H1 (cell line): Measurements from ENCODE around the gene GJD3. TPM values are rescaled to one million over a fixed set of nuclear protein-coding genes. Genes with fewer than 3 reads are reported as not detected.
A peak's percentile ranks its signal among the peaks of the same experiment; 100 is the strongest.

Experiments used
- CTCF ChIA-PET: fragments of 300-600 bp; sonication (Branson Sonifier 250); formaldehyde crosslinking; loops from one replicate; lab custom pipeline; 2021; ENCODE audit not compliant: partially characterized antibody; lab: Charles Lee
- POLR2A ChIA-PET: fragments of 300-600 bp; sonication (Branson Sonifier 250); formaldehyde crosslinking; loops from one replicate; lab custom pipeline; 2021; ENCODE audit warnings: inconsistent platforms; ENCODE audit not compliant: partially characterized antibody; lab: Charles Lee
- DNase-seq, 2 experiments: peaks; one replicate each; pipeline versions ENCODE4 v3.0.0 to v3.0.0-alpha.2; 2010 to 2022; ENCODE audit warnings: low spot score in 2 of 2, low read depth in 1 of 2, mixed read lengths in 1 of 2
- FAIRE-seq: peaks from 2 replicates; lab custom pipeline; 2011; peaks lifted over from hg19 to GRCh38; lab: Jason Lieb, UNC
- H2AFZ ChIP-seq: 2 replicates; pipeline ENCODE4 v1.8.1; 2012; ENCODE audit warnings: low read length, inconsistent platforms
- H2AK5ac ChIP-seq: 2 replicates; pipeline ENCODE4 v1.6.1; 2013; ENCODE audit warnings: low read depth, low read length
- H2BK120ac ChIP-seq: replicated peaks from 2 replicates; pipeline ENCODE3; 2013; ENCODE audit warnings: low read depth, low read length, inconsistent platforms
- H2BK12ac ChIP-seq: 2 replicates; pipeline ENCODE4 v1.6.1; 2013; ENCODE audit warnings: low read depth, low read length
- H2BK15ac ChIP-seq: 2 replicates; pipeline ENCODE4 v1.6.1; 2013; ENCODE audit warnings: low read length
- H2BK20ac ChIP-seq: 2 replicates; pipeline ENCODE4 v1.6.1; 2013; ENCODE audit warnings: low read length
- H2BK5ac ChIP-seq: 2 replicates; pipeline ENCODE4 v1.6.1; 2013; ENCODE audit warnings: low read depth, low read length
- H3K14ac ChIP-seq: 2 replicates; pipeline ENCODE4 v1.6.1; 2013; ENCODE audit warnings: inconsistent platforms; ENCODE audit not compliant: insufficient read length
- H3K18ac ChIP-seq: 2 replicates; pipeline ENCODE4 v1.6.1; 2013; ENCODE audit warnings: low read length; ENCODE audit errors: extremely low read depth
- H3K23ac ChIP-seq: 2 replicates; pipeline ENCODE4 v1.6.1; 2013; ENCODE audit warnings: inconsistent platforms; ENCODE audit not compliant: insufficient read length
- H3K23me2 ChIP-seq: 2 replicates; pipeline ENCODE4 v1.6.1; 2013; ENCODE audit warnings: low read depth, low read length
- H3K27ac ChIP-seq: 2 replicates; pipeline ENCODE4 v1.6.1; 2011; ENCODE audit warnings: low read depth, low read length, inconsistent platforms
- H3K27me3 ChIP-seq, 4 experiments: replicated peaks in 1 of 4; 1 replicate in 1 of 4; 2 replicates in 3 of 4; pipeline versions ENCODE4 v1.6.1 to v1.8.1; 2011 to 2013; ENCODE audit warnings: low read length in 3 of 4, mild to moderate bottlenecking in 3 of 4, inconsistent platforms in 2 of 4, mixed read lengths in 2 of 4, moderate library complexity in 1 of 4; ENCODE audit not compliant: control insufficient read depth in 3 of 4, insufficient read depth in 3 of 4; ENCODE audit errors: extremely low read depth in 1 of 4
- H3K36me3 ChIP-seq, 4 experiments: 2 replicates each; pipeline versions ENCODE4 v1.6.1 to v1.8.1; 2011 to 2013; ENCODE audit warnings: mild to moderate bottlenecking in 4 of 4, low read length in 3 of 4, moderate library complexity in 2 of 4, control low read depth in 1 of 4, inconsistent platforms in 1 of 4; ENCODE audit not compliant: insufficient read depth in 4 of 4, control insufficient read depth in 2 of 4
- H3K4ac ChIP-seq: replicated peaks from 2 replicates; pipeline ENCODE3; 2013; ENCODE audit warnings: low read length, low read depth, mixed read lengths, inconsistent platforms; ENCODE audit not compliant: insufficient read length
- H3K4me1 ChIP-seq, 4 experiments: replicated peaks in 1 of 4; 1 replicate in 1 of 4; 2 replicates in 3 of 4; pipeline versions ENCODE4 v1.6.1 to v1.8.1; 2011 to 2013; ENCODE audit warnings: low read length in 3 of 4, inconsistent platforms in 2 of 4, mixed read lengths in 1 of 4; ENCODE audit not compliant: insufficient read depth in 4 of 4, control insufficient read depth in 3 of 4
- H3K4me2 ChIP-seq, 2 experiments: 2 replicates each; pipeline versions ENCODE4 v1.6.1 to v1.8.1; 2011 to 2013; ENCODE audit warnings: low read depth in 2 of 2, low read length in 2 of 2, control low read depth in 1 of 2, inconsistent platforms in 1 of 2, mild to moderate bottlenecking in 1 of 2; ENCODE audit not compliant: insufficient read depth in 1 of 2
- H3K4me3 ChIP-seq, 4 experiments: fragments of 200-600, 300-600 bp in 1 of 4; sonication (generic), shearing (Covaris generic), sonication (Bioruptor Twin) in 1 of 4; 2 replicates each; pipeline versions ENCODE4 v1.5.1 to v1.8.1; 2011 to 2016; ENCODE audit warnings: low read length in 4 of 4, low read depth in 3 of 4, control low read depth in 2 of 4, inconsistent platforms in 2 of 4, mild to moderate bottlenecking in 2 of 4, mixed read lengths in 1 of 4, moderate library complexity in 1 of 4; ENCODE audit not compliant: insufficient read depth in 2 of 4; ENCODE audit errors: extremely low read depth in 1 of 4
- H3K56ac ChIP-seq: replicated peaks from 2 replicates; pipeline ENCODE3; 2013; ENCODE audit warnings: low read depth, mild to moderate bottlenecking, mixed read lengths, low read length, inconsistent platforms; ENCODE audit not compliant: insufficient read length
- H3K79me1 ChIP-seq: 2 replicates; pipeline ENCODE4 v1.6.1; 2013; ENCODE audit warnings: low read depth, low read length, control low read depth
- H3K79me2 ChIP-seq, 2 experiments: 2 replicates each; pipeline versions ENCODE4 v1.6.1 to v1.8.1; 2012 to 2013; ENCODE audit warnings: low read length in 2 of 2, mild to moderate bottlenecking in 2 of 2, inconsistent platforms in 1 of 2; ENCODE audit not compliant: insufficient read depth in 2 of 2, control insufficient read depth in 1 of 2
- H3K9ac ChIP-seq, 4 experiments: replicated peaks in 1 of 4; 1 replicate in 1 of 4; 2 replicates in 3 of 4; pipeline versions ENCODE4 v1.6.1 to v1.8.1; 2011 to 2013; ENCODE audit warnings: low read depth in 3 of 4, low read length in 3 of 4, control low read depth in 2 of 4, mild to moderate bottlenecking in 2 of 4, moderate library complexity in 2 of 4, inconsistent platforms in 1 of 4; ENCODE audit errors: extremely low read depth in 1 of 4
- H3K9me3 ChIP-seq, 2 experiments: 2 replicates each; pipeline versions ENCODE4 v1.6.1 to v1.8.1; 2012 to 2013; ENCODE audit warnings: mild to moderate bottlenecking in 2 of 2, moderate library complexity in 2 of 2, control low read depth in 1 of 2, inconsistent platforms in 1 of 2, low read depth in 1 of 2, low read length in 1 of 2, mixed read lengths in 1 of 2; ENCODE audit not compliant: insufficient read depth in 2 of 2
- H4K20me1 ChIP-seq, 2 experiments: replicated peaks in 1 of 2; 2 replicates each; pipeline versions ENCODE3 to v1.8.1; 2011 to 2013; ENCODE audit warnings: inconsistent platforms in 2 of 2, low read length in 2 of 2, mild to moderate bottlenecking in 1 of 2; ENCODE audit not compliant: insufficient read depth in 2 of 2, control insufficient read depth in 1 of 2
- H4K5ac ChIP-seq: 2 replicates; pipeline ENCODE4 v1.6.1; 2013; ENCODE audit warnings: low read length, low read depth, mixed read lengths, inconsistent platforms; ENCODE audit not compliant: insufficient read length
- H4K8ac ChIP-seq: 2 replicates; pipeline ENCODE4 v1.8.0; 2013; ENCODE audit warnings: mild to moderate bottlenecking, moderate library complexity, low read length, inconsistent platforms; ENCODE audit not compliant: insufficient read depth; ENCODE audit errors: extremely low read depth
- H4K91ac ChIP-seq: replicated peaks from 2 replicates; pipeline ENCODE3; 2013; ENCODE audit warnings: low read length, mixed read lengths, inconsistent platforms; ENCODE audit not compliant: insufficient read length
- BCL11A ChIP-seq, 2 experiments: IDR thresholded peaks; one replicate each; pipeline ENCODE4 v1.6.1; 2011; ENCODE audit warnings: low read depth in 2 of 2, low read length in 2 of 2, mild to moderate bottlenecking in 2 of 2
- KDM1A ChIP-seq: fragments of 200-600, 300-600 bp; sonication (generic); IDR thresholded peaks from 2 replicates; pipeline ENCODE4 v1.7.1; 2016; ENCODE audit warnings: mild to moderate bottlenecking, low read length, borderline replicate concordance
- KDM5A ChIP-seq: fragments of 200-600 bp; IDR thresholded peaks from 2 replicates; pipeline ENCODE4 v1.7.1; 2012; ENCODE audit warnings: mild to moderate bottlenecking, low read length, inconsistent platforms, mixed read lengths
- RXRA ChIP-seq: IDR thresholded peaks from 2 replicates; pipeline ENCODE4 v1.6.1; 2011; ENCODE audit warnings: low read depth, mild to moderate bottlenecking, low read length, moderate library complexity; ENCODE audit not compliant: insufficient read depth
- TCF12 ChIP-seq: IDR thresholded peaks from 2 replicates; pipeline ENCODE4 v1.6.1; 2011; ENCODE audit warnings: low read depth, mild to moderate bottlenecking, low read length
- TEAD4 ChIP-seq: IDR thresholded peaks from 2 replicates; pipeline ENCODE4 v1.6.1; 2012; ENCODE audit warnings: low read depth, low read length, inconsistent platforms, mixed read lengths
- WGBS, 2 experiments: shearing (Covaris generic) in 1 of 2; methylation state at CpG; one replicate each; pipeline versions ENCODE4 v1.1.6 to v1.1.7; 2013 to 2015; ENCODE audit warnings: low lambda C conversion rate in 2 of 2, mixed read lengths in 2 of 2, inconsistent platforms in 1 of 2, low coverage in 1 of 2, missing lambda C conversion rate in 1 of 2; ENCODE audit not compliant: insufficient replicate concordance in 2 of 2, insufficient coverage in 1 of 2, insufficient read length in 1 of 2; ENCODE audit errors: extremely low coverage in 1 of 2, missing lambda C conversion rate in 1 of 2; 5-methylcytosine and 5-hydroxymethylcytosine counted together
- polyA plus RNA-seq, 7 experiments: library from polyadenylated mRNA; depleted of rRNA in 3 of 7; stranded (reverse) in 5 of 7; unstranded in 2 of 7; fragments of >200 nt in 5 of 7; fragments of 200-250 nt in 2 of 7; gene quantifications; 1 replicate in 5 of 7; 2 replicates in 1 of 7; 4 replicates in 1 of 7; pipeline versions ENCODE4 v1.2.1 to v1.2.3, GENCODE V29; 2011 to 2013; ENCODE audit warnings: missing spikeins in 2 of 7, mixed read lengths in 2 of 7
- total RNA-seq: library from RNA; stranded (reverse); fragmentation: NEBNext Ultra II Directional; extraction: Animal tissue kit (Norgen Biotek cat#: 25700); gene quantifications from 2 replicates; pipeline ENCODE4 v1.2.1, GENCODE V29; 2021
- TF ChIP-seq, protein P1 (sequence below): IDR thresholded peaks from 2 replicates; pipeline ENCODE4 v1.6.1; 2012; ENCODE audit warnings: low read length, inconsistent platforms

Gene GJD3
- total and polyA plus RNA-seq, 2 of the 8 experiments (the other 6 are each of a cell fraction or from before 2014, with no cell fraction given) = 0.53 to 1.9 TPM

DNA sequence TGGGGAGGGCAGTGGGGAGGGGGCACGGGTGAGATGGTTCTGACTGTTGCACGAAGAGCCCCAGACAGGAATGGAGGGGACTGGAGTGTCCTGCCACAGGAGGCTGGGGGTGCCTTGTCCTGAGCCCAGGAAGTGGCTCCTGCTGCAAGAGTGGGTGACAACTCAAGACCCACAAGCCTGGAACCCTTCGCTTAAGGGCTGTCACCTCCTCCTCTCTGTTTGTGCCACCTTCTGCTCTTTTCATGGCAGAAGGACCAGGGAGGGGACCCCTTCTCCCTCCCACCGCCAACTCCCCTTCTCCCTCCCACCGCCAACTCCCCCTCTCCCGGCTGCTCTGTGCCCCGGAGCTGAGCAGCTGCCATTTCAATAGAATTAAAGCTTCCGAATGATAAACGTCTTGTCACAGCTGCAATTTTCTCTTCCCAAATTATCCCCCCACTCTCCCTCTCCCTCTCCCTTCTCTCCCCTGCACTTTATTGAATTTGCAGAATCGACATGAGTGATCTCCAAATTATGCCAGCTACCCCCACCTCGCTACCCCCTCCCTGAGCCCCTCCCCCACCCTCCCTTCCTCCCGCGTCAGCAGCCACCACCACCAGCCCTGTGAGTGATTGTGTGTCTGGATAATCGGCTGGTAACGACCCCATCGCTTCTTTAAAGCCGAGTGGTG, 13.7 kb downstream of the GJD3 start:
- Histone ChIP-seq H3K27ac (no peak overlapping the region), H3K56ac (no peak overlapping the region), H3K23ac (no peak overlapping the region), H2AFZ (no peak overlapping the region), H4K8ac (no peak overlapping the region), H3K79me2 (no peaks in the 10 kb centered on the region; a peak in 1 of 4 replicates), H2BK15ac (no peak overlapping the region), H3K4me1 (peaks cover 10 to 48% (median 39%) of the 10 kb centered on the region in 4 experiments), H2BK5ac (no peak overlapping the region), H3K79me1 (peaks cover 5% of the 10 kb centered on the region; the same call in 1 of the 2 replicates), H2BK12ac (no peak overlapping the region), H4K5ac (no peak overlapping the region), H3K18ac (no peak overlapping the region; the same call in 1 of the 2 replicates), H3K9me3 (no peaks in the 10 kb centered on the region), H3K36me3 (no peaks in the 10 kb centered on the region; a peak in 1 of 8 replicates), H3K14ac (no peak overlapping the region), H3K4me2 (peak overlapping the region; percentile 18 to 39; a peak in 3 of 4 replicates), H4K91ac (no peak overlapping the region), H2AK5ac (no peak overlapping the region), H2BK120ac (no peak overlapping the region), H2BK20ac (no peak overlapping the region), H3K4me3 (no peak overlapping the region), H3K27me3 (peaks cover 2 to 37% (median 29%) of the 10 kb centered on the region in 4 experiments), H3K23me2 (peaks cover 4% of the 10 kb centered on the region; the same call in 1 of the 2 replicates), H3K9ac (no peak overlapping the region), H4K20me1 (peaks cover 23 to 41% of the 10 kb centered on the region in 2 experiments), H3K4ac (no peak overlapping the region)
- no peak for TF ChIP-seq BCL11A (IDR thresholded peaks at IDR 0.05; ENCODE audit: low read depth in 2 of 2, low read length in 2 of 2)
- no peak for TF ChIP-seq RXRA
- TF ChIP-seq KDM5A = no peak
- no peak for TF ChIP-seq TEAD4
- TF ChIP-seq, protein P1, sequence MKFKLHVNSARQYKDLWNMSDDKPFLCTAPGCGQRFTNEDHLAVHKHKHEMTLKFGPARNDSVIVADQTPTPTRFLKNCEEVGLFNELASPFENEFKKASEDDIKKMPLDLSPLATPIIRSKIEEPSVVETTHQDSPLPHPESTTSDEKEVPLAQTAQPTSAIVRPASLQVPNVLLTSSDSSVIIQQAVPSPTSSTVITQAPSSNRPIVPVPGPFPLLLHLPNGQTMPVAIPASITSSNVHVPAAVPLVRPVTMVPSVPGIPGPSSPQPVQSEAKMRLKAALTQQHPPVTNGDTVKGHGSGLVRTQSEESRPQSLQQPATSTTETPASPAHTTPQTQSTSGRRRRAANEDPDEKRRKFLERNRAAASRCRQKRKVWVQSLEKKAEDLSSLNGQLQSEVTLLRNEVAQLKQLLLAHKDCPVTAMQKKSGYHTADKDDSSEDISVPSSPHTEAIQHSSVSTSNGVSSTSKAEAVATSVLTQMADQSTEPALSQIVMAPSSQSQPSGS = no peak
- no peak for TF ChIP-seq TCF12
- peak; percentile 43; the same call in 1 of the 2 replicates for TF ChIP-seq KDM1A
- ChIA-PET CTCF (interaction anchor here (1.0 to 30.8 kb wide), 3 partner anchors 12 to 208 kb away, joined by 3 to 1198 read pairs (median 3); partner anchors contain the start of gene RARA), POLR2A (interaction anchor here (0.9 to 27.8 kb wide), 3 partner anchors 10 to 48 kb away, joined by 3 to 570 read pairs (median 3); partner anchors contain the start of genes CDC6 and RARA)
- DNase-seq = no peak
- WGBS, 2 experiments = 49% methylated on average over 2 of the region's 17 CpGs; no CpG with 5 or more reads in 1 of the 2 experiments
- no peak for FAIRE-seq
